ENCODE data around the gene RNF34.

- TF ChIP-seq POLR2A (IDR thresholded peaks at IDR 0.05) (no peak), CTCF (IDR thresholded peaks at IDR 0.05) (no peak), POLR2AphosphoS5 (IDR thresholded peaks at IDR 0.05) (no peak)
Measured at GRCh38 chr12:121371404-121371803, 28.5 kb upstream of the RNF34 start.
